GM12875 (cell line): ENCODE data around the gene FIGN.

ENCODE experiments used
- H3K4me3 ChIP-seq: one replicate; pipeline ENCODE4 v1.5.1; 2011; ENCODE audit warnings: low read depth, low read length, control low read depth
- TF ChIP-seq, protein P1 (sequence below): IDR thresholded peaks from 2 replicates; pipeline ENCODE4 v1.5.1; 2011; ENCODE audit warnings: low read depth, mild to moderate bottlenecking, control low read depth, inconsistent platforms, low read length, moderate library complexity, borderline replicate concordance; ENCODE audit not compliant: insufficient read depth

The FIGN gene

DNA sequence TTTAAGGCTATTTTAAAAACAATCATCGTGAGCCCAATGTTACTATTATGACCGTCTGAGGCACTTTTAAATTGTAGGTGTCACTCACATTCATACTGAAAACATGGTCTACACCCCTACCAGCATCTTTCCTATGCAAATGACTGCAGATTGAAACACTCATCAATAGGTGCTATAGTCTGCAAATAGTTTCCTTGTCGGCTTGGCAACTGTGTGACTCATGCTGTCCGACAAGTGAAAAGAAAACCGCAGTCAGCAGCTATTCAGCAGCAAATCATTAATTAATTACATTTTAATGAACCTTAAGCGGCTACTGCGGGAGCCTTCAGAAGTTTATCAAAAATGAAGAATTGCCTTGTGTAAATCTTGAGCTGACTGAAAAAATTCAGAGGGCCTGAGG is 134.4 kb downstream of the FIGN start:
- TF ChIP-seq, protein P1, sequence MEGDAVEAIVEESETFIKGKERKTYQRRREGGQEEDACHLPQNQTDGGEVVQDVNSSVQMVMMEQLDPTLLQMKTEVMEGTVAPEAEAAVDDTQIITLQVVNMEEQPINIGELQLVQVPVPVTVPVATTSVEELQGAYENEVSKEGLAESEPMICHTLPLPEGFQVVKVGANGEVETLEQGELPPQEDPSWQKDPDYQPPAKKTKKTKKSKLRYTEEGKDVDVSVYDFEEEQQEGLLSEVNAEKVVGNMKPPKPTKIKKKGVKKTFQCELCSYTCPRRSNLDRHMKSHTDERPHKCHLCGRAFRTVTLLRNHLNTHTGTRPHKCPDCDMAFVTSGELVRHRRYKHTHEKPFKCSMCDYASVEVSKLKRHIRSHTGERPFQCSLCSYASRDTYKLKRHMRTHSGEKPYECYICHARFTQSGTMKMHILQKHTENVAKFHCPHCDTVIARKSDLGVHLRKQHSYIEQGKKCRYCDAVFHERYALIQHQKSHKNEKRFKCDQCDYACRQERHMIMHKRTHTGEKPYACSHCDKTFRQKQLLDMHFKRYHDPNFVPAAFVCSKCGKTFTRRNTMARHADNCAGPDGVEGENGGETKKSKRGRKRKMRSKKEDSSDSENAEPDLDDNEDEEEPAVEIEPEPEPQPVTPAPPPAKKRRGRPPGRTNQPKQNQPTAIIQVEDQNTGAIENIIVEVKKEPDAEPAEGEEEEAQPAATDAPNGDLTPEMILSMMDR: no peak
- H3K4me3 ChIP-seq: no peak overlapping the region

DNA sequence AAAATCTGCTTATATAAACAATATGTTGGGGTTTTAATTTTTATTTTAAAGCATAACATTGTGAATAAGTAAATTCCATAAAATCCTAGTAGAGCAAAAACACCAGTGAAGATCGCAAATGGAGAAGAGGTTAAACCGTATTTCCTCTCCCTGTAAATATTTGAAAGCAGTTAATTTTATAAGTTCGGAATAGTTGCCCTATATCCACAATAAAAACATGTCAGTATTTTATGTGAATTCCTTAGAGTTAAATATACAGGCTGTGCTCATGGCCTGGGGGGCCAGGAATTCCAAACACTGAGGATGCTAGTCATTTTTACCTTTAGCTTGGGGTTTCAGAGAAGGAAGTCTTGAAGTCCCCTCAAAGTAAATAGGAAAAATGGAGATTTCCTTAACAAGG is 135.0 kb downstream of the FIGN start:
- H3K4me3 ChIP-seq: no peak overlapping the region
- TF ChIP-seq, protein P1: no peak

DNA sequence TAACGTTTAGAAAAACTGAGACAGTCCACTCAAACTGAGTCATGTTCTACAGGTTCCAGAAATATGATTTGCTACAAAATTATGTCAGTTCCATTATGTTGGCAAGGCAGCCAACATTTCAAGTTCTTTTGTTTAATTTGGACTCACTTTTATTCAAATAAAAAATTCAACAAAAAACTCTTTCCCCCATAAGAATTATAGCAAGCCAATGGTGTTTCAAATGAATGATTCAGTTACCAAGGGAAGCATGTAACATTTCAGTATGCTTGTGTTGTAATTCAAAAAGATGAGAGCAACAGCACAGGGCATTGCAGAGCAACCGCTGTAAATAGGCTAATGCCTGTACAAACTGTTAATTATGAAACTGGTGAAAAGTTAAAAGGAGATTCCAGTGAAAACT is 140.8 kb downstream of the FIGN start:
- no peak overlapping the region for H3K4me3 ChIP-seq
- TF ChIP-seq, protein P1: no peak

DNA sequence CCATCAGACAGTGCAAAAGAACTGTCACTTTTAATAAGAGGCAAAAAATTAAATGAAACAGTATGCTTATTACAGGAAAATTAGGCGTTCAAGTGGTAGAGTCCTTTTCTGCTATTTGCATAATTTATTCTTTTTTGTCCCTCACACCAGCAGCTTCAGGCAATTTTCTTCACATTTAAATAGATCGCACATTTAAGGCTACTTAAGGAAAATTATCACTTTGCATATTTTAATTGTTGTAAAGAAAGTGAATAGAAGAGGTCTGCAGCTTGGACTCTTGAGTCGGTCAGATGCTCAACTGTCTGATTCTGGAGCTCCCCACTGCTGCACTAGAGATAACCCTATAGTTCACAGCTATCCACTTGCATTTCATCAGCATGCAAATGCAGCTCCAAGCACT is 141.3 kb downstream of the FIGN start:
- no peak overlapping the region for H3K4me3 ChIP-seq
- TF ChIP-seq, protein P1: no peak

DNA sequence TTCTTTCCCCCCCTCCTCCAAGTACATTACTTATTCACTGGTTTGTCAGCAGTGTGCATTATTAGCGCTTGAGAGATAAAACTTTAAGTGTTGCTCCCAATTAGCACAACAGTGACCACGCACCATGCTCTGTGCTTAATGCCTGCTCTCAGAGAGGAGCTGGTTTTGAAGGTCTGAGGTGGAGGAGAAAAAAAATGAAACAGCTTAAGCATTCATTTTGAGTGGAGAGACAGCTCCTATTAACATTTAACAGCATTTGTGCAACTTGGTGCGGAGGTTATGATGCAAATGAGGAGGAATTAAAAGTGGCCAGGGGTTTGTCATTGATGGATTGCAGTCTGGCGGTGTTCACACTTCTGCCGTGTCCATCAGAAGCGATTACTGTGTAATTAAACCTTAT is 141.8 kb downstream of the FIGN start:
- H3K4me3 ChIP-seq: no peak overlapping the region
- TF ChIP-seq, protein P1: no peak

DNA sequence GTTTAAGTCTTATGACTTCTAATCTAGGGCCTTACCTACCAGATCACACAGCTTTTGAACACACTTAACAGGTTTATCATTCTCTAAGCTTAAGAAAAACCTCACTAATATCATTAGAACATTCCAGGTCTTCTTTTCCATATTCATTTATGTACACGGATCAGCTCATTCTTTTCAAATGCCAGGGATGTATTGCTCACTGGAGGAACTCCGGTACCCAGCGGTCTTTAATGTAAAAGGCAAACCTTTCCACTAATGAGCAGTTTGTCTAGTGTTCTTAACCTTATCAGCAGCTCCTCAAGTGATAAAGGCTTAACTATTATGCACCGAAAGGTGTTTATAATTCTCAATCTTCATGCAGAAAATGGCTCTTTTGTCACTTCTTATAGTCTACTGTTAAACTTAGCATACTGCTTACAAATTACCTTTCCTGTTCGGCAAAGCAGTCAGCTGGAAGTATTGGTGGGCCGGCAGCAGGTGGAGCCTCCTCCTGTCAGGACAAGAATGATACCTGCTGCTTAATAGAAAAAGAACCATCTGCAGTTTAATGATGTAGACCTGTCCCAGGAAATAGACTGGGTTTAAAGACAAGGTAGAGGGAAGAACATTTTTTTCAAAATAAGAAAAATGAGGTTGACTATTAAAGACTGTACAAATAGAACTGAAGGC is 142.7 kb downstream of the FIGN start:
- TF ChIP-seq, protein P1: no peak
- H3K4me3 ChIP-seq: no peak overlapping the region

DNA sequence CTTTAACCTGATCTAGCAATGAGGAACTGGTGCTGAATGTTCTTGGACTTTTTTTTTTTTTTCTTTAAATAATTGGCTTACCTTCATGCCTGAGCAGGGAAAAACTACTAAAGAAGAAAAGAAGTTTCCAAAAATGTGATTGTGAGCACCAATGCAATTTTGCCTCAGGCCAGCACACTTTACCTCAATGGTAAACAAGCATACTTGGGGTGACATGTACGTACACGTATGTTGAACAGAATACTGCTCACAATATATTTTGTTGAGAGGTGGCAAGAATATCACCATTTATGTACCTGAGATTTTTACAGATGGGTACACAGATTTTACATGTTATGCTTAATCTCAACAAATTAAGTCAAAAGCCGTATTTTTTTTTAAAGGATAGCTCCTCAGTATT is 144.3 kb downstream of the FIGN start:
- no peak overlapping the region for H3K4me3 ChIP-seq
- TF ChIP-seq, protein P1: no peak
